Measurements from ENCODE around the gene EVA1C.

DNA sequence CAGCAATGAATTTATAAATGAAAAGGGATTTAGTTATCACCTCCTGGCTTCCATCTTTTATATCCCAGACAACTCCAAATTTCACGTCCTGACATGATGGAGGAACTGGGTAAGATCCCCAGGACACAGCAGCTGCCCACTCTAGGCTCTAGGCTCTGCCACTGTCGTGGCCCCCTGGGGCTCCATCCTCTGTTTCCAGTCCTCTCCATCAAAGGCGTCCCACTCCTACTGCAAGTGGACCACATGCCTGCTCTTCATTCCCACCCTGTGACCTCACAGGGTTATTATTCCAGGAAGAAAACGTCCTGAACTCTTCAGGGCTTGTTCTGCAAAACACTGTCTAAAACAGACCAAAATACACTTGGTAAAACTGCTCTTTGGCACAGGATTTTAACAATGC is 31.6 kb upstream of the EVA1C start:
- TF ChIP-seq CTCF (IDR thresholded peaks at IDR 0.05) (no peak), POLR2A (IDR thresholded peaks at IDR 0.05) (no peak)

Data from upper lobe of left lung (tissue), 4 donors.